H9 (cell line): Measurements from ENCODE around the gene ZBTB8A. TPM values are rescaled to one million over a fixed set of nuclear protein-coding genes. Genes with fewer than 3 reads are reported as not detected.

ENCODE experiments used
- DNase-seq: peaks from one replicate; pipeline ENCODE4 v3.0.0-alpha.2; 2017
- H2AFZ ChIP-seq: one replicate; pipeline ENCODE4 v1.6.1; 2013; ENCODE audit warnings: mild to moderate bottlenecking, low read length, control low read depth, moderate library complexity
- H2AK5ac ChIP-seq: 2 replicates; pipeline ENCODE4 v1.6.1; 2013; ENCODE audit warnings: low read length, control low read depth, mixed read lengths; ENCODE audit not compliant: insufficient read length
- H2BK120ac ChIP-seq: one replicate; pipeline ENCODE4 v1.6.1; 2013; ENCODE audit warnings: low read depth, mild to moderate bottlenecking, low read length, control low read depth, inconsistent platforms; ENCODE audit not compliant: poor library complexity, severe bottlenecking
- H2BK12ac ChIP-seq: 2 replicates; pipeline ENCODE4 v1.6.1; 2013; ENCODE audit warnings: low read length, control low read depth, mixed read lengths, low read depth; ENCODE audit not compliant: insufficient read length
- H2BK15ac ChIP-seq: 2 replicates; pipeline ENCODE4 v1.6.1; 2013; ENCODE audit warnings: low read depth, low read length, control low read depth
- H2BK20ac ChIP-seq: one replicate; pipeline ENCODE4 v1.6.1; 2013; ENCODE audit warnings: low read depth, mild to moderate bottlenecking, low read length, control low read depth, inconsistent platforms; ENCODE audit not compliant: poor library complexity, severe bottlenecking
- H2BK5ac ChIP-seq: 2 replicates; pipeline ENCODE4 v1.6.1; 2013; ENCODE audit warnings: low read length, control low read depth, mixed read lengths; ENCODE audit not compliant: insufficient read length
- H3K14ac ChIP-seq: 2 replicates; pipeline ENCODE4 v1.6.1; 2013; ENCODE audit warnings: low read length, control low read depth; ENCODE audit not compliant: insufficient read depth
- H3K18ac ChIP-seq: 2 replicates; pipeline ENCODE4 v1.6.1; 2013; ENCODE audit warnings: low read depth, mild to moderate bottlenecking, mixed read lengths, low read length, control low read depth; ENCODE audit not compliant: insufficient read length
- H3K23ac ChIP-seq: 2 replicates; pipeline ENCODE4 v1.6.1; 2013; ENCODE audit warnings: low read length, control low read depth, mixed read lengths, low read depth; ENCODE audit not compliant: insufficient read length
- H3K23me2 ChIP-seq: 2 replicates; pipeline ENCODE4 v1.6.1; 2013; ENCODE audit warnings: low read depth, mild to moderate bottlenecking, mixed read lengths, low read length, control low read depth; ENCODE audit not compliant: insufficient read length, poor library complexity, severe bottlenecking
- H3K27ac ChIP-seq: 2 replicates; pipeline ENCODE4 v1.5.1; 2013; ENCODE audit warnings: low read length, control low read depth, mixed read lengths, low read depth; ENCODE audit not compliant: insufficient read length
- H3K27me3 ChIP-seq: 2 replicates; pipeline ENCODE4 v1.6.1; 2013; ENCODE audit warnings: low read length, control low read depth, inconsistent platforms; ENCODE audit not compliant: insufficient read depth
- H3K4ac ChIP-seq: 2 replicates; pipeline ENCODE4 v1.6.1; 2013; ENCODE audit warnings: low read depth, mild to moderate bottlenecking, control low read depth, inconsistent platforms, low read length, moderate library complexity
- H3K4me1 ChIP-seq: 2 replicates; pipeline ENCODE4 v1.6.1; 2013; ENCODE audit warnings: low read length, control low read depth, inconsistent platforms; ENCODE audit not compliant: insufficient read depth
- H3K4me2 ChIP-seq: 2 replicates; pipeline ENCODE4 v1.6.1; 2013; ENCODE audit warnings: low read length, control low read depth, mixed read lengths; ENCODE audit not compliant: insufficient read length, insufficient read depth
- H3K56ac ChIP-seq: 2 replicates; pipeline ENCODE4 v1.6.1; 2013; ENCODE audit warnings: low read depth, mild to moderate bottlenecking, mixed read lengths, low read length, control low read depth; ENCODE audit not compliant: insufficient read length
- H3K79me1 ChIP-seq: 2 replicates; pipeline ENCODE4 v1.6.1; 2013; ENCODE audit warnings: low read depth, mild to moderate bottlenecking, moderate library complexity, low read length, control low read depth, inconsistent platforms; ENCODE audit not compliant: insufficient read depth, poor library complexity, severe bottlenecking
- H3K79me2 ChIP-seq: 2 replicates; pipeline ENCODE4 v1.6.1; 2013; ENCODE audit warnings: low read length, control low read depth, inconsistent platforms; ENCODE audit not compliant: insufficient read depth
- H3K9ac ChIP-seq: 2 replicates; pipeline ENCODE4 v1.6.1; 2013; ENCODE audit warnings: low read length, control low read depth, mixed read lengths; ENCODE audit not compliant: insufficient read length; ENCODE audit errors: extremely low read depth
- H3K9me3 ChIP-seq: one replicate; pipeline ENCODE4 v1.6.1; 2013; ENCODE audit warnings: low read depth, low read length, inconsistent platforms; ENCODE audit not compliant: control insufficient read depth
- H3T11ph ChIP-seq: one replicate; pipeline ENCODE4 v1.6.1; 2013; ENCODE audit warnings: mild to moderate bottlenecking, low read length, control low read depth, inconsistent platforms
- H4K20me1 ChIP-seq: one replicate; pipeline ENCODE4 v1.6.1; 2013; ENCODE audit not compliant: control insufficient read depth, insufficient read length, insufficient read depth
- H4K5ac ChIP-seq: 2 replicates; pipeline ENCODE4 v1.6.1; 2013; ENCODE audit warnings: low read depth, mild to moderate bottlenecking, mixed read lengths, low read length, control low read depth; ENCODE audit not compliant: insufficient read length
- H4K8ac ChIP-seq: replicated peaks from 2 replicates; pipeline ENCODE4 v1.6.1; 2013; ENCODE audit warnings: low read length, control low read depth, mixed read lengths, low read depth; ENCODE audit not compliant: insufficient read length
- H4K91ac ChIP-seq: 2 replicates; pipeline ENCODE4 v1.6.1; 2013; ENCODE audit warnings: low read depth, mild to moderate bottlenecking, moderate library complexity, mixed read lengths, low read length, control low read depth; ENCODE audit not compliant: insufficient read length
- H3K27ac Mint-ChIP-seq, 3 experiments: 2 replicates in 2 of 3; 3 replicates in 1 of 3; pipeline ENCODE4 v1.8.0; 2020 to 2021; ENCODE audit warnings: mixed read lengths in 3 of 3, mild to moderate bottlenecking in 1 of 3, moderate library complexity in 1 of 3
- H3K27me3 Mint-ChIP-seq: 2 replicates; pipeline ENCODE4 v1.8.0; 2021; ENCODE audit warnings: low read depth, mild to moderate bottlenecking, moderate library complexity, mixed read lengths
- H3K36me3 Mint-ChIP-seq, 3 experiments: 2 replicates in 2 of 3; 3 replicates in 1 of 3; pipeline ENCODE4 v1.8.0; 2020 to 2021; ENCODE audit warnings: low read depth in 3 of 3, mixed read lengths in 3 of 3; ENCODE audit not compliant: insufficient read depth in 1 of 3
- H3K4me1 Mint-ChIP-seq, 2 experiments: 2 replicates each; pipeline ENCODE4 v1.8.0; 2020; ENCODE audit warnings: mixed read lengths in 2 of 2
- H3K4me3 Mint-ChIP-seq, 2 experiments: 2 replicates in 1 of 2; 3 replicates in 1 of 2; pipeline ENCODE4 v1.8.0; 2020 to 2021; ENCODE audit warnings: mild to moderate bottlenecking in 2 of 2, mixed read lengths in 2 of 2, moderate library complexity in 1 of 2
- H3K9me3 Mint-ChIP-seq, 2 experiments: 2 replicates in 1 of 2; 3 replicates in 1 of 2; pipeline ENCODE4 v1.8.0; 2020; ENCODE audit warnings: mild to moderate bottlenecking in 2 of 2, mixed read lengths in 2 of 2, moderate library complexity in 1 of 2
- WGBS: extraction: QIAGEN DNeasy Blood & Tissue Kit; methylation state at CpG from one replicate; pipeline ENCODE4 v1.1.7; 2013; ENCODE audit warnings: missing lambda C conversion rate, low lambda C conversion rate, mixed read lengths; ENCODE audit not compliant: insufficient read length; ENCODE audit errors: extremely low coverage; 5-methylcytosine and 5-hydroxymethylcytosine counted together
- total RNA-seq: library from RNA; stranded (reverse); gene quantifications from 2 replicates; pipeline ENCODE4 v1.2.1, GENCODE V29; 2021
- TF ChIP-seq, protein P1 (sequence below): fragments of 200-600 bp; sonication (generic); conservative IDR thresholded peaks from 3 replicates; pipeline ENCODE4 v1.8.0; 2021; ENCODE audit warnings: antibody characterized with exemption, mild to moderate bottlenecking

The ZBTB8A gene
- total RNA-seq, 1 experiment from 2014 or later, result 11.3 TPM

DNA sequence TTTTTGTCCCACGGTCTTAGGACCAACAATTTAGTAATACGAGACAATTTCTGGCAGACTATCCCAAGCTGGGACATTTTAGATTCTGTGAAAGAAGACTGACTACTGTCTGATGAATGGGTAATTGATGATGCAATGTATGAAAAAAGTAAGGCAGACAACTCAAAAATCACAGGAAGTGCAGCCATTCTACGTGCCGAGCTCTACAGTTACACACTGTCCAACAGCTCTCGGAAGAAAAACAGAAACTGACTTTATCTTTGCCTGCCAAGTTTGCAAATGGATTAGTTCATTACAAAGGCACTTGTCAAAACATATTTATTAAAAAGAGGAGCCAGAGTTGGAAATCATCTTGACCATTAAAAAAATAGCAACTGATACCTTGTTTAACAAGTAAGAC, 43.1 kb upstream of the ZBTB8A start:
- WGBS, result no CpG with 5 or more reads among the region's 5 CpGs

More for the DNA sequence above, 43.1 kb upstream of the ZBTB8A start:
- Histone ChIP-seq H3T11ph (no peak overlapping the region), H3K23me2 (no peaks in the 10 kb centered on the region), H2BK12ac (no peak overlapping the region), H3K4ac (no peak overlapping the region), H4K20me1 (no peaks in the 10 kb centered on the region), H4K5ac (no peak overlapping the region), H3K79me2 (no peaks in the 10 kb centered on the region), H3K23ac (no peak overlapping the region), H3K4me2 (no peak overlapping the region), H2BK5ac (no peak overlapping the region), H3K27me3 (no peaks in the 10 kb centered on the region), H3K4me1 (no peaks in the 10 kb centered on the region), H3K18ac (no peak overlapping the region), H2BK15ac (no peak overlapping the region), H2BK20ac (no peak overlapping the region), H3K14ac (no peak overlapping the region), H3K79me1 (no peaks in the 10 kb centered on the region), H2AFZ (no peak overlapping the region), H3K27ac (no peak overlapping the region), H2AK5ac (no peak overlapping the region), H4K8ac (no peak overlapping the region), H3K56ac (no peak overlapping the region), H4K91ac (no peak overlapping the region), H3K9ac (no peak overlapping the region), H2BK120ac (no peak overlapping the region), H3K9me3 (no peaks in the 10 kb centered on the region)
- Mint-ChIP-seq H3K27ac (no peak overlapping the region), H3K4me1 (peaks cover 6 to 11% of the 10 kb centered on the region in 2 experiments), H3K27me3 (no peaks in the 10 kb centered on the region), H3K4me3 (no peak overlapping the region), H3K9me3 (no peaks in the 10 kb centered on the region), H3K36me3 (no peaks in the 10 kb centered on the region; a peak in 1 of 7 replicates)
- TF ChIP-seq, protein P1, sequence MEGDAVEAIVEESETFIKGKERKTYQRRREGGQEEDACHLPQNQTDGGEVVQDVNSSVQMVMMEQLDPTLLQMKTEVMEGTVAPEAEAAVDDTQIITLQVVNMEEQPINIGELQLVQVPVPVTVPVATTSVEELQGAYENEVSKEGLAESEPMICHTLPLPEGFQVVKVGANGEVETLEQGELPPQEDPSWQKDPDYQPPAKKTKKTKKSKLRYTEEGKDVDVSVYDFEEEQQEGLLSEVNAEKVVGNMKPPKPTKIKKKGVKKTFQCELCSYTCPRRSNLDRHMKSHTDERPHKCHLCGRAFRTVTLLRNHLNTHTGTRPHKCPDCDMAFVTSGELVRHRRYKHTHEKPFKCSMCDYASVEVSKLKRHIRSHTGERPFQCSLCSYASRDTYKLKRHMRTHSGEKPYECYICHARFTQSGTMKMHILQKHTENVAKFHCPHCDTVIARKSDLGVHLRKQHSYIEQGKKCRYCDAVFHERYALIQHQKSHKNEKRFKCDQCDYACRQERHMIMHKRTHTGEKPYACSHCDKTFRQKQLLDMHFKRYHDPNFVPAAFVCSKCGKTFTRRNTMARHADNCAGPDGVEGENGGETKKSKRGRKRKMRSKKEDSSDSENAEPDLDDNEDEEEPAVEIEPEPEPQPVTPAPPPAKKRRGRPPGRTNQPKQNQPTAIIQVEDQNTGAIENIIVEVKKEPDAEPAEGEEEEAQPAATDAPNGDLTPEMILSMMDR, result no peak
- no peak for DNase-seq
